Thyroid gland (tissue), 4 donors: ENCODE results near the gene YAP1. TPM values are rescaled to one million over a fixed set of nuclear protein-coding genes. Genes with fewer than 3 reads are reported as not detected.
A peak's percentile ranks its signal among the peaks of the same experiment; 100 is the strongest.

Source experiments
- DNase-seq, 2 donors: peaks; one replicate each; pipeline ENCODE4 v3.0.0-alpha.2; 2019
- H3K27ac ChIP-seq, 3 donors: fragments of 200-600 bp; sonication (generic); 1 replicate in 2 of 3; 2 replicates in 1 of 3; pipeline ENCODE4 v1.5.1; 2016 to 2019; ENCODE audit warnings: mild to moderate bottlenecking in 1 of 3, moderate library complexity in 1 of 3
- H3K27me3 ChIP-seq: fragments of 200-600 bp; sonication (generic); one replicate; pipeline ENCODE4 v1.5.1; 2019
- H3K36me3 ChIP-seq, 2 donors: fragments of 200-600 bp; sonication (generic); one replicate each; pipeline ENCODE4 v1.5.1; 2016 to 2019
- H3K4me1 ChIP-seq, 2 donors: fragments of 200-600 bp; sonication (generic); one replicate each; pipeline ENCODE4 v1.5.1; 2017 to 2019
- H3K4me3 ChIP-seq, 3 donors: fragments of 200-600 bp; sonication (generic); replicated peaks in 1 of 3; 1 replicate in 2 of 3; 2 replicates in 1 of 3; pipeline ENCODE4 v1.5.1; 2016; ENCODE audit warnings: mild to moderate bottlenecking in 1 of 3
- H3K9me3 ChIP-seq: fragments of 200-600 bp; sonication (generic); one replicate; pipeline ENCODE4 v1.5.1; 2017
- POLR2A ChIP-seq, 2 donors: fragments of 450-650 bp; IDR thresholded peaks; one replicate each; pipeline ENCODE4 v1.6.1; 2017; ENCODE audit warnings: antibody characterized with exemption in 2 of 2, mild to moderate bottlenecking in 2 of 2, moderate library complexity in 1 of 2
- WGBS, 2 donors: methylation state at CpG; one replicate each; pipeline ENCODE4 v1.1.5; 2017; 5-methylcytosine and 5-hydroxymethylcytosine counted together
- intact Hi-C: fragments of 100-400 bp; cut with DNase I; formaldehyde crosslinking; loops from one replicate; pipeline ENCODE4 v1.15.1; 2023
- total RNA-seq, 4 donors: library from RNA; depleted of rRNA; stranded (reverse); fragments of >200 nt; gene quantifications; one replicate each; pipeline ENCODE4 v1.2.3, GENCODE V29; 2016
- TF ChIP-seq, protein P1 (sequence below), 6 experiments: fragments of 200-600 bp in 3 of 6; fragments of 450-650 bp in 3 of 6; sonication (generic) in 3 of 6; IDR thresholded peaks; one replicate each; pipeline ENCODE4 v1.5.1; 2016 to 2019; ENCODE audit warnings: antibody characterized with exemption in 6 of 6, mild to moderate bottlenecking in 2 of 6, inconsistent platforms in 1 of 6, moderate library complexity in 1 of 6

The YAP1 gene
- total RNA-seq, 4 donors from 2014 or later = 162 to 202 (median 176) TPM

DNA sequence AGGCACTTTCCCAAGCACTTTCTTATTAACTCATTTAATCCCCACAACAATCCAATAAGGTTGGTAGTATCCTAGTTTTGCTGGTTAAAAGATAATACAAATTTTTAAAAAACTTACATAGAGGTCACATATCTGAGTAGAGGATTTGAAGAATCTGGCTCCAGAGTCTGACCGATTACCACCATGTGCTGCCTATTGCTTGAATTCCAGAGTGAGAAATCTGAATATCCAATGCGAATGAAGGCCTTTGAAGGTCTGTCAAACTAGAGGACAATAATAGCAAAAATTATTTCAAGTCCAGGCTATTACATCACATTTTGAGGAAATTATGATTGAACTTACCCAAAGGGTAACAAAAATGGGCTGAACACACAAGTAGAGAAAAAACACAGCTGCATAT, 129.2 kb downstream of the YAP1 start:
- TF ChIP-seq, protein P1, sequence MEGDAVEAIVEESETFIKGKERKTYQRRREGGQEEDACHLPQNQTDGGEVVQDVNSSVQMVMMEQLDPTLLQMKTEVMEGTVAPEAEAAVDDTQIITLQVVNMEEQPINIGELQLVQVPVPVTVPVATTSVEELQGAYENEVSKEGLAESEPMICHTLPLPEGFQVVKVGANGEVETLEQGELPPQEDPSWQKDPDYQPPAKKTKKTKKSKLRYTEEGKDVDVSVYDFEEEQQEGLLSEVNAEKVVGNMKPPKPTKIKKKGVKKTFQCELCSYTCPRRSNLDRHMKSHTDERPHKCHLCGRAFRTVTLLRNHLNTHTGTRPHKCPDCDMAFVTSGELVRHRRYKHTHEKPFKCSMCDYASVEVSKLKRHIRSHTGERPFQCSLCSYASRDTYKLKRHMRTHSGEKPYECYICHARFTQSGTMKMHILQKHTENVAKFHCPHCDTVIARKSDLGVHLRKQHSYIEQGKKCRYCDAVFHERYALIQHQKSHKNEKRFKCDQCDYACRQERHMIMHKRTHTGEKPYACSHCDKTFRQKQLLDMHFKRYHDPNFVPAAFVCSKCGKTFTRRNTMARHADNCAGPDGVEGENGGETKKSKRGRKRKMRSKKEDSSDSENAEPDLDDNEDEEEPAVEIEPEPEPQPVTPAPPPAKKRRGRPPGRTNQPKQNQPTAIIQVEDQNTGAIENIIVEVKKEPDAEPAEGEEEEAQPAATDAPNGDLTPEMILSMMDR (IDR thresholded peaks at IDR 0.05) = no peak
- TF ChIP-seq POLR2A (IDR thresholded peaks at IDR 0.05) = no peak
- no peak for DNase-seq
- H3K27me3 ChIP-seq = no peaks in the 10 kb centered on the region
- peaks cover 3 to 14% of the 10 kb centered on the region in 2 donors for H3K4me1 ChIP-seq
- H3K9me3 ChIP-seq = no peaks in the 10 kb centered on the region
- 92 to 96% methylated on average over 2 of the region's 2 CpGs for whole genome bisulfite sequencing, 2 donors
- no peaks in the 10 kb centered on the region for H3K36me3 ChIP-seq
- H3K4me3 ChIP-seq = no peak overlapping the region
- intact Hi-C loops = no loop called here
- peak overlapping the region in 2 of 3 donors; percentile 2 to 45 for H3K27ac ChIP-seq

DNA sequence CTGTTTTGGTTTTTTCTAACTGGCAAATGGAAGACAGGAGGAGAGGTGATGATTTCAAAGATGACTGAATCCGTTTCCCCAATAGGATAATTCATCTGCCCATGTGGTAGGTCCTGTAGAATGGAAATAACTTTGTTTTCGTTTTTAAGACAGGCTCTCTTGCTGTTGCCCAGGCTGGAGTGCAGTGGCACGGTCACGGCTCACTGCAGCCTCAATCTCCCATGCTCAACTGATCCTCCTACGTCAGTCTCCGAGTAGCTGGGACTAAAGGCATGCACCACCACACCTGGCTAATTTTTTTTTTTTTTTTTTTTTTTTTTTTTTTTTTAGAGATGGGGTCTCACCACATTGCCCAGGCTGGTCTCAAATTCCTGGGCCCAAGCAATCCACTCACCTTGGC, 129.7 kb downstream of the YAP1 start:
- no peaks in the 10 kb centered on the region for H3K9me3 ChIP-seq
- no peaks in the 10 kb centered on the region for H3K27me3 ChIP-seq
- peaks cover 3 to 14% of the 10 kb centered on the region in 2 donors for H3K4me1 ChIP-seq
- H3K36me3 ChIP-seq = no peaks in the 10 kb centered on the region
- DNase-seq = peak; percentile 44 to 59
- intact Hi-C loops = no loop called here
- TF ChIP-seq POLR2A (IDR thresholded peaks at IDR 0.05) = no peak
- TF ChIP-seq, protein P1 (IDR thresholded peaks at IDR 0.05) = no peak
- 41 to 61% methylated on average over 6 of the region's 6 CpGs for WGBS, 2 donors
- H3K27ac ChIP-seq = peak overlapping the region in 2 of 3 donors; percentile 46 to 58
- no peak overlapping the region for H3K4me3 ChIP-seq

DNA sequence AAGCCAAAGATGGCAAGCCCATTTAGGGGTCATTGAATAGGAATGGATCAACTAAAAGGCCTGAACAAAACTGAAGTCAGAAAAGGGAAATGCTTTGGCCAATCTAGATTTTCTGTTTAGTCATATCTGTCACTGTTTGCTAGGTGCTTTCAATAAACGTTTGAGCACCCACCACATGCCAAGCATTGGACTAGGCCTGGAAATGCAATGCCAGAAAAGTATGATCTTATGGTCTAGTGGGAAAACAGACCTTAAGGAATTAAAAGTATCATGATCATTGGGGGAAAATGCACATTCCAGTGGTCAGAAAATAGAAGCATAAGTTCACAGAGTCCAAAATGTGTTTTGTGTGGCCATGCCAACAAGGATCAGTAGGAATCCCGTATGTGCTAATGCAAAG, 130.3 kb downstream of the YAP1 start:
- Histone ChIP-seq H3K4me1 (peaks cover 3 to 14% of the 10 kb centered on the region in 2 donors), H3K27ac (peak overlapping the region in 2 of 3 donors; percentile 46 to 58), H3K4me3 (no peak overlapping the region), H3K9me3 (no peaks in the 10 kb centered on the region), H3K27me3 (no peaks in the 10 kb centered on the region), H3K36me3 (no peaks in the 10 kb centered on the region)
- intact Hi-C loops = no loop called here
- no peak for TF ChIP-seq POLR2A (IDR thresholded peaks at IDR 0.05)
- TF ChIP-seq, protein P1 (IDR thresholded peaks at IDR 0.05) = no peak
- no peak for DNase-seq
- 68 to 72% methylated on average over 2 of the region's 2 CpGs for WGBS, 2 donors

DNA sequence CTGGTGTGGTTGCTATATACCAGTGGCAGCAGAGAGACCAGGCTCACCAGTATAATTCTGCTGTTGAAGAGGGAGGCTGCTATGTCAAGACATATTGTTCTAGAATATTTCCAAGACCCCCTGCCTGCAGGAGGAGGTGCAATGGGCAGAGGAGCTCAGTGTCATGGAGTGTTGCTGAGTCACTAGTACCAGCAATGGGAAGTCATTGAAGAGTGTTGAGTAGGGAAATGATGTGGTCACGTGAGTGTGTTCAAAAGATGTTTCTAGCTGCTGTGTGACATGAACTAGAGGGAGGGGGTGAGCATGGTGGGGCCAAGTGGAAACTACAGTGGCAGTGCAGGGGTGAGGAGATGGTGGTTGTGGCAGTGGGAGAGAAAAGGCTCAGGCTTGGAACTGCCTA, 130.8 kb downstream of the YAP1 start:
- H3K36me3 ChIP-seq = no peaks in the 10 kb centered on the region
- TF ChIP-seq, protein P1 (IDR thresholded peaks at IDR 0.05) = no peak
- TF ChIP-seq POLR2A (IDR thresholded peaks at IDR 0.05) = no peak
- no peaks in the 10 kb centered on the region for H3K9me3 ChIP-seq
- H3K27ac ChIP-seq = no peak overlapping the region
- 69 to 70% methylated on average over 1 of the region's 1 CpG for WGBS, 2 donors
- no peak overlapping the region for H3K4me3 ChIP-seq
- DNase-seq = no peak
- no peaks in the 10 kb centered on the region for H3K27me3 ChIP-seq
- H3K4me1 ChIP-seq = peaks cover 3 to 14% of the 10 kb centered on the region in 2 donors
- intact Hi-C loops = no loop called here

DNA sequence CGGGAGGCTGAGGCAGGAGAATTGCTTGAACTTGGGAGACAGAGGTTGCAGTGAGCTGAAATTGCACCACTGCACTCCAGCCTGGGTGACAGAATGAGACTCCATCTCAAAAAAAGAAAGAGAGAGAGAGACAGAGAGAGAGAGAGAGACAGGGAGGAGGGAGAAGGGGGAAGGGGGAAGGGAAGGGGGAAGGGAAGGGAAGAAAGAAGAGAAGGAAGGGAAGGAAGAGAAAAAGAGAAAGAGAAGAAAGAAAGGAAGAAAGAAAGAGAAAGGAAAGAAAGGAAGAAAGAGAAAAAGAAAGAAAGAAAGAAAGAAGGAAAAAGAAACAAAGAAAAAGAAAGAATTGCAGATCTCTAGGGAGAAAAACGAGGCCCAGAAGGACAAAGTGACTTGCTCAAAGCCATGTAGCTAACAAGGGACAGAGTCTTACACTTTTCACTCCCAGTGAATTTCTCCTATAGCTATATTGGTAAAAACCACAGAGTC, 133.2 kb downstream of the YAP1 start:
- 91% methylated on average over 2 of the region's 2 CpGs for WGBS, 2 donors

More for the DNA sequence above, 133.2 kb downstream of the YAP1 start:
- Histone ChIP-seq H3K36me3 (no peaks in the 10 kb centered on the region), H3K4me3 (no peak overlapping the region), H3K27ac (no peak overlapping the region), H3K27me3 (no peaks in the 10 kb centered on the region), H3K9me3 (no peaks in the 10 kb centered on the region), H3K4me1 (peaks cover 3 to 14% of the 10 kb centered on the region in 2 donors)
- DNase-seq = no peak
- intact Hi-C loops = no loop called here
- no peak for TF ChIP-seq POLR2A (IDR thresholded peaks at IDR 0.05)
- TF ChIP-seq, protein P1 (IDR thresholded peaks at IDR 0.05) = no peak
